HG03066 (cell line): ENCODE results near the gene TTLL1.
"Not testable (repeated sequence)": the region's sequence is repeated elsewhere in the genome, so short reads cannot be mapped to it uniquely, and the experiment has no call there.

ENCODE experiments used
- ATAC-seq: cut with Tn5 transposase; IDR thresholded peaks from one replicate; pipeline ENCODE4 v1.9.1; 2021; ENCODE audit warnings: low read depth; ENCODE audit not compliant: unreplicated experiment

TTLL1 gene

GRCh38 chr22:43079742-43080141, 9.4 kb downstream of the TTLL1 start:
- ATAC-seq, result no peak

GRCh38 chr22:43078522-43078921, 10.7 kb downstream of the TTLL1 start:
- no peak for ATAC-seq

- no peak for ATAC-seq
Measured at GRCh38 chr22:43077121-43077877, 11.9 kb downstream of the TTLL1 start.

- ATAC-seq, result no peak
Measured at GRCh38 chr22:43066844-43067385, 22.3 kb downstream of the TTLL1 start.

- ATAC-seq, result no peak
Measured at GRCh38 chr22:43066134-43066533, 23.1 kb downstream of the TTLL1 start.

GRCh38 chr22:43060183-43060582, 29.0 kb downstream of the TTLL1 start:
- no peak for ATAC-seq

- ATAC-seq, result no peak
Measured at GRCh38 chr22:43057641-43058040, 31.6 kb downstream of the TTLL1 start.

- ATAC-seq, result no peak
Measured at GRCh38 chr22:43053176-43053575, 36.0 kb downstream of the TTLL1 start.

- ATAC-seq, result no peak
Measured at GRCh38 chr22:43050995-43051394, 38.2 kb downstream of the TTLL1 start.

GRCh38 chr22:43047605-43048004, 41.6 kb downstream of the TTLL1 start:
- ATAC-seq, result no peak

GRCh38 chr22:43044290-43044712, 44.9 kb downstream of the TTLL1 start:
- no peak for ATAC-seq

- no peak for ATAC-seq
Measured at GRCh38 chr22:43042101-43042780, 47.0 kb downstream of the TTLL1 start.

GRCh38 chr22:43039800-43040199, 49.4 kb downstream of the TTLL1 start:
- ATAC-seq, result no peak

GRCh38 chr22:43038325-43038724, 50.9 kb downstream of the TTLL1 start:
- ATAC-seq, result no peak

- ATAC-seq, result no peak
Measured at GRCh38 chr22:43036282-43036829, 52.8 kb downstream of the TTLL1 start.

- no peak for ATAC-seq
Measured at GRCh38 chr22:43035250-43035649, 53.9 kb downstream of the TTLL1 start.

GRCh38 chr22:43031617-43032016, 57.6 kb downstream of the TTLL1 start:
- ATAC-seq, result no peak

- no peak for ATAC-seq
Measured at GRCh38 chr22:43018615-43019014, 70.6 kb downstream of the TTLL1 start.

- ATAC-seq, result no peak
Measured at GRCh38 chr22:43017525-43018460, 71.4 kb downstream of the TTLL1 start.

GRCh38 chr22:43016150-43016549, 73.0 kb downstream of the TTLL1 start:
- ATAC-seq, result not testable (repeated sequence)

- ATAC-seq, result no peak
Measured at GRCh38 chr22:43015677-43016042, 73.5 kb downstream of the TTLL1 start.
